Stimulated activated naive CD8-positive, alpha-beta T cell treated with anti-CD3 and anti-CD28 coated beads, Interleukin-15, Interleukin-2, amounts not matched to agents 100 U/mL and 50 U/mL, for 24 hours (primary cell): ENCODE results near the gene C17orf50.

Experiments
- ATAC-seq: fragments of 150-1000 bp; cut with Tn5 transposase; one replicate; pipeline ENCODE4 v1.10.0; 2021
- DNase-seq: peaks from one replicate; pipeline ENCODE4 v3.0.0; 2021

The C17orf50 gene

GRCh38 chr17:35788477-35789368 lies 28.0 kb downstream of the C17orf50 start:
- ATAC-seq (peak; percentile 75), DNase-seq (no peak)

GRCh38 chr17:35790841-35791240 lies 30.2 kb downstream of the C17orf50 start:
- ATAC-seq (no peak), DNase-seq (no peak)

GRCh38 chr17:35791681-35792350 lies 31.1 kb downstream of the C17orf50 start:
- no peak for ATAC-seq
- no peak for DNase-seq

GRCh38 chr17:35793257-35793656 lies 32.6 kb downstream of the C17orf50 start:
- DNase-seq (no peak), ATAC-seq (no peak)

- ATAC-seq (peak; percentile 74), DNase-seq (peak; percentile 61)
Observed at GRCh38 chr17:35795007-35795870, 34.6 kb downstream of the C17orf50 start, which contains the start of gene MMP28. TSS of gene MMP28 (minus strand) at chr17:35795641. CDS start at chr17:35795377, 264 bp downstream.

- no peak for DNase-seq
- ATAC-seq = no peak
Observed at GRCh38 chr17:35795871-35796265, 35.2 kb downstream of the C17orf50 start.

- no peak for ATAC-seq
Observed at GRCh38 chr17:35796942-35797341, 36.3 kb downstream of the C17orf50 start.

GRCh38 chr17:35797370-35797769 lies 36.7 kb downstream of the C17orf50 start:
- ATAC-seq = no peak

More at GRCh38 chr17:35796942-35797341, 36.3 kb downstream of the C17orf50 start:
- no peak for DNase-seq

GRCh38 chr17:35797918-35798317 lies 37.2 kb downstream of the C17orf50 start:
- DNase-seq (no peak), ATAC-seq (no peak)

More at GRCh38 chr17:35797370-35797769, 36.7 kb downstream of the C17orf50 start:
- no peak for DNase-seq

GRCh38 chr17:35799942-35800341 lies 39.3 kb downstream of the C17orf50 start:
- ATAC-seq (no peak), DNase-seq (no peak)

- DNase-seq = no peak
- ATAC-seq = no peak
Observed at GRCh38 chr17:35801583-35802224, 41.0 kb downstream of the C17orf50 start.

- ATAC-seq (peak; percentile 51), DNase-seq (no peak)
Observed at GRCh38 chr17:35804658-35805192, 44.0 kb downstream of the C17orf50 start.

GRCh38 chr17:35807371-35808144 lies 46.9 kb downstream of the C17orf50 start:
- no peak for DNase-seq
- no peak for ATAC-seq

GRCh38 chr17:35808240-35808961 lies 47.7 kb downstream of the C17orf50 start:
- DNase-seq = no peak
- no peak for ATAC-seq

GRCh38 chr17:35808962-35809854 lies 48.5 kb downstream of the C17orf50 start, which contains the start of gene TAF15:
TSS of gene TAF15 (plus strand) at chr17:35809484. CDS start at chr17:35809570, 86 bp downstream.
- DNase-seq = peak; percentile 95
- ATAC-seq = peak; percentile 95

GRCh38 chr17:35809855-35810461 lies 49.3 kb downstream of the C17orf50 start:
- ATAC-seq (no peak), DNase-seq (no peak)

GRCh38 chr17:35811759-35812158 lies 51.1 kb downstream of the C17orf50 start:
- DNase-seq (no peak), ATAC-seq (no peak)

GRCh38 chr17:35812456-35812855 lies 51.8 kb downstream of the C17orf50 start:
- DNase-seq (no peak), ATAC-seq (no peak)
